Measurements from ENCODE around the gene BUB1. TPM values are rescaled to one million over a fixed set of nuclear protein-coding genes. Genes with fewer than 3 reads are reported as not detected.

The BUB1 gene
- total RNA-seq, 2 donors from 2014 or later: 1.3 to 21.9 TPM

GRCh38 chr2:110650346-110650745 is 27.5 kb downstream of the BUB1 start:
- Histone ChIP-seq H3K27me3 (replicated peaks; ENCODE audit: insufficient read depth) (no peaks in the 10 kb centered on the region), H3K9me3 (no peaks in the 10 kb centered on the region), H3K4me1 (replicated peaks) (no peaks in the 10 kb centered on the region), H3K4me3 (no peak overlapping the region), H3K27ac (no peak overlapping the region), H3K36me3 (no peaks in the 10 kb centered on the region)
- WGBS: 100% methylated on average over 4 of the region's 4 CpGs
- intact Hi-C loops (cut with DNase I): no loop called here
- no peak for DNase-seq (ENCODE audit: low spot score)
- no peak for TF ChIP-seq POLR2A (IDR thresholded peaks at IDR 0.05)
- no peak for TF ChIP-seq CTCF (IDR thresholded peaks at IDR 0.05)
- TF ChIP-seq POLR2AphosphoS5 (IDR thresholded peaks at IDR 0.05): no peak

- Histone ChIP-seq H3K4me1 (replicated peaks) (no peaks in the 10 kb centered on the region), H3K27me3 (replicated peaks; ENCODE audit: insufficient read depth) (no peaks in the 10 kb centered on the region), H3K27ac (no peak overlapping the region), H3K36me3 (no peaks in the 10 kb centered on the region), H3K9me3 (no peaks in the 10 kb centered on the region), H3K4me3 (no peak overlapping the region)
- no peak for DNase-seq (ENCODE audit: low spot score)
- TF ChIP-seq POLR2AphosphoS5 (IDR thresholded peaks at IDR 0.05) (no peak), POLR2A (IDR thresholded peaks at IDR 0.05) (no peak), CTCF (IDR thresholded peaks at IDR 0.05) (no peak)
- intact Hi-C loops (cut with DNase I): no loop called here
- WGBS: 85% methylated on average over 3 of the region's 3 CpGs
Observed at GRCh38 chr2:110647777-110648176, 30.1 kb downstream of the BUB1 start.

GRCh38 chr2:110645616-110646015 is 32.2 kb downstream of the BUB1 start:
- H3K27ac ChIP-seq: no peak overlapping the region
- intact Hi-C loops (cut with DNase I): no loop called here
- H3K36me3 ChIP-seq: no peaks in the 10 kb centered on the region
- TF ChIP-seq POLR2A (IDR thresholded peaks at IDR 0.05) (no peak), POLR2AphosphoS5 (IDR thresholded peaks at IDR 0.05) (no peak), CTCF (IDR thresholded peaks at IDR 0.05) (no peak)
- H3K9me3 ChIP-seq: no peaks in the 10 kb centered on the region
- 76% methylated on average over 2 of the region's 2 CpGs for WGBS
- DNase-seq (ENCODE audit: low spot score): no peak
- no peaks in the 10 kb centered on the region for H3K4me1 ChIP-seq (replicated peaks)
- no peak overlapping the region for H3K4me3 ChIP-seq
- no peaks in the 10 kb centered on the region for H3K27me3 ChIP-seq (replicated peaks; ENCODE audit: insufficient read depth)

- H3K4me1 ChIP-seq (replicated peaks): no peaks in the 10 kb centered on the region
- H3K9me3 ChIP-seq: no peaks in the 10 kb centered on the region
- 95% methylated on average over 3 of the region's 3 CpGs for WGBS
- H3K27ac ChIP-seq: no peak overlapping the region
- DNase-seq (ENCODE audit: low spot score): no peak
- no peak overlapping the region for H3K4me3 ChIP-seq
- no peaks in the 10 kb centered on the region for H3K27me3 ChIP-seq (replicated peaks; ENCODE audit: insufficient read depth)
- H3K36me3 ChIP-seq: no peaks in the 10 kb centered on the region
- intact Hi-C loops (cut with DNase I): no loop called here
- no peak for TF ChIP-seq POLR2A (IDR thresholded peaks at IDR 0.05)
- no peak for TF ChIP-seq CTCF (IDR thresholded peaks at IDR 0.05)
- TF ChIP-seq POLR2AphosphoS5 (IDR thresholded peaks at IDR 0.05): no peak
Observed at GRCh38 chr2:110644357-110644756, 33.5 kb downstream of the BUB1 start.

GRCh38 chr2:110642360-110642759 is 35.5 kb downstream of the BUB1 start:
- H3K4me1 ChIP-seq (replicated peaks): no peaks in the 10 kb centered on the region
- intact Hi-C loops (cut with DNase I): no loop called here

More at GRCh38 chr2:110642360-110642759, 35.5 kb downstream of the BUB1 start:
- Histone ChIP-seq H3K27ac (no peak overlapping the region), H3K36me3 (no peaks in the 10 kb centered on the region), H3K4me3 (no peak overlapping the region), H3K9me3 (no peaks in the 10 kb centered on the region), H3K27me3 (replicated peaks; ENCODE audit: insufficient read depth) (no peaks in the 10 kb centered on the region)
- no peak for DNase-seq (ENCODE audit: low spot score)
- TF ChIP-seq POLR2AphosphoS5 (IDR thresholded peaks at IDR 0.05) (no peak), POLR2A (IDR thresholded peaks at IDR 0.05) (no peak), CTCF (IDR thresholded peaks at IDR 0.05) (no peak)
